ENCODE results near the gene CCDC197. TPM values are rescaled to one million over a fixed set of nuclear protein-coding genes. Genes with fewer than 3 reads are reported as not detected.
A peak's percentile ranks its signal among the peaks of the same experiment; 100 is the strongest.

CCDC197 gene
- total RNA-seq, 1 donor from 2014 or later, result not detected

GRCh38 chr14:94000267-94000666, 3.2 kb downstream of the CCDC197 start:
- DNase-seq, result no peak

- peak; percentile 67 for DNase-seq
Measured at GRCh38 chr14:94001016-94001415, 3.9 kb downstream of the CCDC197 start.

GRCh38 chr14:94001501-94002396, 4.6 kb downstream of the CCDC197 start:
- peak; percentile 90 for DNase-seq

GRCh38 chr14:94003397-94003796, 6.3 kb downstream of the CCDC197 start:
- DNase-seq, result no peak

- no peak for DNase-seq
Measured at GRCh38 chr14:94004015-94004414, 6.9 kb downstream of the CCDC197 start.

- DNase-seq, result no peak
Measured at GRCh38 chr14:94005324-94006073, 8.4 kb downstream of the CCDC197 start.

GRCh38 chr14:94008234-94008633, 11.1 kb downstream of the CCDC197 start:
- DNase-seq, result no peak

- peak; percentile 66 for DNase-seq
Measured at GRCh38 chr14:94009767-94010166, 12.7 kb downstream of the CCDC197 start.

- DNase-seq, result no peak
Measured at GRCh38 chr14:94010625-94011024, 13.5 kb downstream of the CCDC197 start.

- DNase-seq, result peak; percentile 39
Measured at GRCh38 chr14:94011795-94012194, 14.7 kb downstream of the CCDC197 start.

- DNase-seq, result no peak
Measured at GRCh38 chr14:94014382-94014781, 17.3 kb downstream of the CCDC197 start.

- no peak for DNase-seq
Measured at GRCh38 chr14:94015223-94015622, 18.1 kb downstream of the CCDC197 start.

- no peak for DNase-seq
Measured at GRCh38 chr14:94016446-94016976, 19.4 kb downstream of the CCDC197 start.

GRCh38 chr14:94018308-94018707, 21.2 kb downstream of the CCDC197 start:
- no peak for DNase-seq

- DNase-seq, result no peak
Measured at GRCh38 chr14:94019329-94019728, 22.2 kb downstream of the CCDC197 start.

GRCh38 chr14:94020267-94020666, 23.2 kb downstream of the CCDC197 start:
- no peak for DNase-seq

GRCh38 chr14:94021001-94021400, 23.9 kb downstream of the CCDC197 start:
- DNase-seq, result no peak

- no peak for DNase-seq
Measured at GRCh38 chr14:94021416-94022157, 24.5 kb downstream of the CCDC197 start.

- no peak for DNase-seq
Measured at GRCh38 chr14:94022532-94023411, 25.7 kb downstream of the CCDC197 start.

- no peak for DNase-seq
Measured at GRCh38 chr14:94024549-94024948, 27.4 kb downstream of the CCDC197 start.

- no peak for DNase-seq
Measured at GRCh38 chr14:94025720-94026119, 28.6 kb downstream of the CCDC197 start.

Measured in tongue (tissue), 2 donors.